Fibroblast of lung (primary cell): ENCODE results near the gene MUC16.

ENCODE experiments used
- CTCF ChIP-seq, 2 donors: IDR thresholded peaks in 1 of 2; conservative IDR thresholded peaks in 1 of 2; 1 replicate in 1 of 2; 2 replicates in 1 of 2; pipeline ENCODE4 v1.5.1; 2011 to 2012; ENCODE audit warnings: low read length in 2 of 2, control low read depth in 1 of 2, inconsistent platforms in 1 of 2, low read depth in 1 of 2, mild to moderate bottlenecking in 1 of 2
- EZH2 ChIP-seq: IDR thresholded peaks from 2 replicates; pipeline ENCODE4 v1.5.1; 2012; ENCODE audit warnings: low read length, control low read depth, mild to moderate bottlenecking; ENCODE audit errors: missing control alignments

GRCh38 chr19:9041023-9041422, 30.8 kb upstream of the MUC16 start:
- TF ChIP-seq CTCF (conservative IDR thresholded peaks at IDR 0.05 in 1 of 2, IDR thresholded peaks at IDR 0.05 in 1 of 2; ENCODE audit: low read depth in 1 of 2, low read length in 2 of 2): no peak
- TF ChIP-seq EZH2: no peak
